HG02852 (cell line): Measurements from ENCODE around the gene FRS3.
"Not testable (repeated sequence)": the region's sequence is repeated elsewhere in the genome, so short reads cannot be mapped to it uniquely, and the experiment has no call there.

Experiments used
- ATAC-seq: cut with Tn5 transposase; IDR thresholded peaks from one replicate; pipeline ENCODE4 v1.9.1; 2021; ENCODE audit warnings: mild to moderate bottlenecking, moderate library complexity; ENCODE audit not compliant: unreplicated experiment

Gene FRS3

GRCh38 chr6:41770381-41771057 is 9.2 kb downstream of the FRS3 start:
- ATAC-seq: no peak

GRCh38 chr6:41769376-41769775 is 10.3 kb downstream of the FRS3 start:
- no peak for ATAC-seq

GRCh38 chr6:41768545-41769308 is 11.0 kb downstream of the FRS3 start:
- no peak for ATAC-seq

- ATAC-seq: no peak
These were observed 12.4 kb downstream of the FRS3 start for GRCh38 chr6:41767112-41767833.

GRCh38 chr6:41766043-41766664 is 13.5 kb downstream of the FRS3 start:
- ATAC-seq: not testable (repeated sequence)

- ATAC-seq: no peak
These were observed 16.2 kb downstream of the FRS3 start for GRCh38 chr6:41763470-41763869.

GRCh38 chr6:41759905-41760579 is 19.7 kb downstream of the FRS3 start:
- ATAC-seq: no peak

- no peak for ATAC-seq
These were observed 20.4 kb downstream of the FRS3 start for GRCh38 chr6:41759106-41759904.

GRCh38 chr6:41758641-41759035 is 21.1 kb downstream of the FRS3 start:
- ATAC-seq: no peak

- ATAC-seq: no peak
These were observed 21.6 kb downstream of the FRS3 start for GRCh38 chr6:41757931-41758640.

- no peak for ATAC-seq
These were observed 22.4 kb downstream of the FRS3 start for GRCh38 chr6:41757271-41757670.

- no peak for ATAC-seq
These were observed 23.3 kb downstream of the FRS3 start for GRCh38 chr6:41756354-41756753.

GRCh38 chr6:41755895-41756294 is 23.8 kb downstream of the FRS3 start:
- no peak for ATAC-seq

GRCh38 chr6:41750374-41750773 is 29.3 kb downstream of the FRS3 start:
- ATAC-seq: no peak

- no peak for ATAC-seq
These were observed 31.2 kb downstream of the FRS3 start for GRCh38 chr6:41748542-41748941.

- ATAC-seq: no peak
These were observed 31.6 kb downstream of the FRS3 start for GRCh38 chr6:41748102-41748477.

GRCh38 chr6:41747256-41748101 is 32.2 kb downstream of the FRS3 start, which contains the start of gene PGC:
Gene PGC (minus strand): TSS chr6:41747397. CDS start chr6:41747334, 63 bp downstream.
- ATAC-seq: no peak

- ATAC-seq: no peak
These were observed 33.6 kb downstream of the FRS3 start for GRCh38 chr6:41746107-41746506.
